Stomach (tissue), 4 donors: ENCODE results near the gene QRICH1.

ENCODE experiments used
- POLR2A ChIP-seq, 4 donors: fragments of 450-650 bp; IDR thresholded peaks; one replicate each; pipeline ENCODE4 v1.6.1; 2016; ENCODE audit warnings: antibody characterized with exemption in 4 of 4, control low read depth in 2 of 4, mild to moderate bottlenecking in 1 of 4, moderate library complexity in 1 of 4
- POLR2AphosphoS5 ChIP-seq, 3 donors: sonication (generic); formaldehyde crosslinking; IDR thresholded peaks; one replicate each; pipeline ENCODE4 v1.6.1; 2016; ENCODE audit warnings: antibody characterized with exemption in 3 of 3
- TF ChIP-seq, protein P1 (sequence below), 7 experiments: fragments of 450-650 bp in 4 of 7; fragments of 200-600 bp in 3 of 7; sonication (generic) in 3 of 7; IDR thresholded peaks; one replicate each; pipeline ENCODE4 v1.5.1; 2016 to 2019; ENCODE audit warnings: antibody characterized with exemption in 7 of 7, control low read depth in 2 of 7, mild to moderate bottlenecking in 1 of 7

- TF ChIP-seq, protein P1, sequence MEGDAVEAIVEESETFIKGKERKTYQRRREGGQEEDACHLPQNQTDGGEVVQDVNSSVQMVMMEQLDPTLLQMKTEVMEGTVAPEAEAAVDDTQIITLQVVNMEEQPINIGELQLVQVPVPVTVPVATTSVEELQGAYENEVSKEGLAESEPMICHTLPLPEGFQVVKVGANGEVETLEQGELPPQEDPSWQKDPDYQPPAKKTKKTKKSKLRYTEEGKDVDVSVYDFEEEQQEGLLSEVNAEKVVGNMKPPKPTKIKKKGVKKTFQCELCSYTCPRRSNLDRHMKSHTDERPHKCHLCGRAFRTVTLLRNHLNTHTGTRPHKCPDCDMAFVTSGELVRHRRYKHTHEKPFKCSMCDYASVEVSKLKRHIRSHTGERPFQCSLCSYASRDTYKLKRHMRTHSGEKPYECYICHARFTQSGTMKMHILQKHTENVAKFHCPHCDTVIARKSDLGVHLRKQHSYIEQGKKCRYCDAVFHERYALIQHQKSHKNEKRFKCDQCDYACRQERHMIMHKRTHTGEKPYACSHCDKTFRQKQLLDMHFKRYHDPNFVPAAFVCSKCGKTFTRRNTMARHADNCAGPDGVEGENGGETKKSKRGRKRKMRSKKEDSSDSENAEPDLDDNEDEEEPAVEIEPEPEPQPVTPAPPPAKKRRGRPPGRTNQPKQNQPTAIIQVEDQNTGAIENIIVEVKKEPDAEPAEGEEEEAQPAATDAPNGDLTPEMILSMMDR (IDR thresholded peaks at IDR 0.05), result no peak
- TF ChIP-seq POLR2A (IDR thresholded peaks at IDR 0.05) (no peak), POLR2AphosphoS5 (IDR thresholded peaks at IDR 0.05) (no peak)
These were observed 110.8 kb downstream of the QRICH1 start for GRCh38 chr3:48983096-48983495.
